GM12878 (cell line): Measurements from ENCODE around the gene AFG1L. TPM values are rescaled to one million over a fixed set of nuclear protein-coding genes. Genes with fewer than 3 reads are reported as not detected.

ENCODE experiments used
- ATAC-seq: fragments of 200-7000 bp; cut with Tn5 transposase; 3 replicates; pipeline ENCODE4 v1.9.1; 2020; ENCODE audit warnings: mild to moderate bottlenecking, moderate library complexity
- BruUV-seq: library from RNA; stranded (reverse); fragments of 400-500 nt; replicated peaks from 2 replicates; lab custom pipeline; 2021; lab: Mats Ljungman, UMichigan
- CTCF ChIA-PET: fragments of 300-600 bp; sonication (Branson Sonifier 250); formaldehyde crosslinking; extraction: SDS; loops from one replicate; lab custom pipeline; 2021; ENCODE audit warnings: inconsistent platforms; lab: Yijun Ruan, JAX
- POLR2A ChIA-PET: fragments of 350-600 bp; formaldehyde crosslinking; extraction: SDS; loops from one replicate; lab custom pipeline; 2021; ENCODE audit warnings: inconsistent platforms; lab: Charles Lee
- RAD21 ChIA-PET: fragments of 300-600 bp; sonication (Branson Sonifier 250); formaldehyde crosslinking; loops from one replicate; lab custom pipeline; 2023; ENCODE audit warnings: antibody characterized with exemption; ENCODE audit not compliant: unreplicated experiment; lab: Charles Lee
- SMC1A ChIA-PET: fragments of 300-600 bp; sonication (Branson Sonifier 250); formaldehyde crosslinking; loops from one replicate; lab custom pipeline; 2023; ENCODE audit not compliant: unreplicated experiment, uncharacterized antibody; lab: Charles Lee
- DNase-seq: peaks from one replicate; pipeline ENCODE4 v3.0.0-alpha.2; 2011; ENCODE audit warnings: low read depth, low spot score
- FAIRE-seq: peaks from 3 replicates; lab custom pipeline; 2011; peaks lifted over from hg19 to GRCh38; lab: Jason Lieb, UNC
- H2AFZ ChIP-seq: 2 replicates; pipeline ENCODE4 v1.6.0; 2011; ENCODE audit warnings: low read depth, low read length, control low read depth; ENCODE audit not compliant: control insufficient read depth
- H3K27ac ChIP-seq: 2 replicates; pipeline ENCODE4 v1.5.1; 2011; ENCODE audit warnings: control low read depth; ENCODE audit not compliant: control insufficient read depth, insufficient read depth
- H3K27me3 ChIP-seq, 2 experiments: replicated peaks in 1 of 2; 2 replicates each; pipeline versions ENCODE4 v1.6.0 to v1.6.1; 2011; ENCODE audit warnings: low read length in 1 of 2; ENCODE audit not compliant: control insufficient read depth in 2 of 2, insufficient read depth in 2 of 2
- H3K36me3 ChIP-seq, 2 experiments: 2 replicates each; pipeline ENCODE4 v1.5.1; 2011; ENCODE audit warnings: low read length in 1 of 2; ENCODE audit not compliant: control insufficient read depth in 2 of 2, insufficient read depth in 2 of 2
- H3K4me1 ChIP-seq: 2 replicates; pipeline ENCODE4 v1.6.1; 2011; ENCODE audit warnings: mild to moderate bottlenecking, low read length, moderate library complexity, mixed read lengths; ENCODE audit not compliant: control insufficient read depth, insufficient read depth
- H3K4me2 ChIP-seq: 2 replicates; pipeline ENCODE4 v1.6.0; 2011; ENCODE audit warnings: control low read depth; ENCODE audit not compliant: control insufficient read depth, insufficient read depth
- H3K4me3 ChIP-seq: fragments of 200-600 bp; sonication (generic); 2 replicates; pipeline ENCODE4 v1.5.1; 2016
- H3K79me2 ChIP-seq: 2 replicates; pipeline ENCODE4 v1.6.0; 2011; ENCODE audit warnings: low read length; ENCODE audit not compliant: control insufficient read depth, insufficient read depth
- H3K9ac ChIP-seq: 2 replicates; pipeline ENCODE4 v1.8.0; 2011; ENCODE audit warnings: low read length, control low read depth, mixed read lengths; ENCODE audit not compliant: control insufficient read depth, insufficient read depth
- H3K9me3 ChIP-seq: replicated peaks from 3 replicates; pipeline ENCODE4 v1.5.1; 2011; ENCODE audit warnings: mild to moderate bottlenecking, low read length; ENCODE audit not compliant: control insufficient read depth, insufficient read depth
- H4K20me1 ChIP-seq: 2 replicates; pipeline ENCODE4 v1.6.0; 2011; ENCODE audit not compliant: control insufficient read depth, insufficient read depth
- BRCA1 ChIP-seq: IDR thresholded peaks from 2 replicates; pipeline ENCODE4 v1.6.1; 2011; ENCODE audit warnings: low read depth, low read length, improper control_type of control experiment
- CREB1 ChIP-seq: IDR thresholded peaks from 2 replicates; pipeline ENCODE4 v1.6.1; 2012; ENCODE audit warnings: low read depth, mild to moderate bottlenecking, inconsistent platforms
- EGR1 ChIP-seq, 2 experiments: IDR thresholded peaks; 1 replicate in 1 of 2; 2 replicates in 1 of 2; pipeline ENCODE4 v1.6.1; 2011 to 2012; ENCODE audit warnings: low read depth in 2 of 2, low read length in 2 of 2, borderline replicate concordance in 1 of 2, mild to moderate bottlenecking in 1 of 2, moderate library complexity in 1 of 2
- MEF2B ChIP-seq: fragments of 450-650 bp; IDR thresholded peaks from 2 replicates; pipeline ENCODE4 v1.6.1; 2018; ENCODE audit warnings: mild to moderate bottlenecking, moderate library complexity; ENCODE audit not compliant: partially characterized antibody, poor library complexity, severe bottlenecking
- SREBF2 ChIP-seq: IDR thresholded peaks from 2 replicates; pipeline ENCODE4 v1.6.1; 2012; ENCODE audit warnings: mild to moderate bottlenecking, low read length
- STAT1 ChIP-seq: fragments of 450-650 bp; conservative IDR thresholded peaks from 2 replicates; pipeline ENCODE4 v1.6.1; 2014; ENCODE audit warnings: antibody characterized with exemption, mild to moderate bottlenecking
- TBL1XR1 ChIP-seq: IDR thresholded peaks from 2 replicates; pipeline ENCODE4 v1.6.1; 2012; ENCODE audit warnings: low read depth, low read length, improper control_type of control experiment
- WGBS: methylation state at CpG from one replicate; pipeline ENCODE4 v1.1.6; 2016; ENCODE audit warnings: low lambda C conversion rate; ENCODE audit not compliant: insufficient replicate concordance, insufficient coverage; ENCODE audit errors: missing lambda C conversion rate; 5-methylcytosine and 5-hydroxymethylcytosine counted together
- in situ Hi-C: fragments of 300-500 bp; cut with MboI; formaldehyde crosslinking; loops from 9 replicates; pipeline ENCODE4 v1.14.3; 2018; ENCODE audit warnings: mixed read lengths
- intact Hi-C: fragments of 100-400 bp; cut with micrococcal nuclease; formaldehyde crosslinking; loops from one replicate; pipeline ENCODE4 v1.14.2; 2022; ENCODE audit not compliant: unreplicated experiment
- polyA plus RNA-seq, 11 experiments: library from polyadenylated mRNA; depleted of rRNA in 4 of 11; unstranded in 6 of 11; stranded (reverse) in 5 of 11; fragments of >200 nt; fragmentation: Nextera tagmentation in 4 of 11; fragmentation: Illumina TruSeq in 1 of 11; extraction: Ambion mirVana in 4 of 11; extraction: Trizol in 1 of 11; gene quantifications; 1 replicate in 1 of 11; 2 replicates in 10 of 11; pipeline versions ENCODE4 v1.2.1 to v1.2.3, GENCODE V29; 2011 to 2016; ENCODE audit warnings: inconsistent platforms in 2 of 11, missing spikeins in 2 of 11, low read depth in 1 of 11
- total RNA-seq, 4 experiments: library from RNA; depleted of rRNA in 3 of 4; stranded (reverse); fragments of >200 nt in 3 of 4; fragmentation: Illumina TruSeq in 1 of 4; extraction: Trizol in 1 of 4; gene quantifications; 2 replicates each; pipeline versions ENCODE4 v1.2.1 to v1.2.3, GENCODE V29; 2013 to 2021

AFG1L gene
- total and polyA plus RNA-seq, 10 of the 15 experiments (the other 5 are each of a cell fraction or from before 2014, with no cell fraction given): 2.3 to 9.0 (median 4.3) TPM

DNA sequence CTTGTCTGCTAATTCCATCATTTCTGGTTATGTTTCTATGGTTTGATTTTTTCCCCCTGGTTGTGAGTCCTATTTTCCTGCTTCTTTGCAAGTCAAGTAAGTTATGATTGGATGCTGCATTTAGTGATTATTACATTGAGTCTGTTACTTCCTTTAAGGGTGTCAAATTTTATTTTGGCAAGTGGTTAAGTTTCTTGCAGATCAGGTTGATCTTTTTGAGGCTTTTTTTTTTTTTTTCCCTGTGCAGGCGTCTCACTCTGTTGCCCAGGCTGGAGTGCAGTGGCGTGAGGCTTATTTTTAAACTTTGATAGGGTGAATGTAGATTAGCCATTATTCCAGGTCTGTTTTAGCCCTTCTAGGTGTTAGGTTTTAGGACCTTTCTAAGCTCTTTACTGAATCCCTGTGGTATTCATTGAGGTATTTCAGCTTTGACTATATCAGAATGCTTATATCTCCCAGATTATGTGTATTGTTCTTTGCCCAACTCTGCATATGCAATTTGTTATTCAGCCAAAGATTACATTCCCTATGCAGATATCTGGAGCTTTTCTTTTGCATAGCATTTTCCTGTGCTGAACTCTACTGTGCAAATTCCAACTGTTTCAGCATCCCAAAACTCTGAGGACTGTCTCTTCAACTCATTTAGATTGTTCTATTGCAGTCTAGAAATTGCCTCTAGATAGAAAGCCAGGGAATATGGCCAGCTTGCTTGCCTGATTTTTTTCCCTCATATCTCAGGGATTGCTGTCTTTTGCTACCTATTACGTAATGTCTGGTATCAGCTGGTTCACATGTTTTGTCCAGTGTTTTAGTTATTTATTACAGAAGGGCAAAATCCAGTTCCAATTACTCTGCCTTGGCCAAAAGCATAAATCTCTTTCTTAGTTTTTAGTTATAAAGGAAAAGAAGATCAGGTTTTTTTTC, 113.3 kb downstream of the AFG1L start:
- ATAC-seq (no peak), DNase-seq (no peak), FAIRE-seq (no peak)
- Histone ChIP-seq H3K27me3 (no peaks in the 10 kb centered on the region), H3K9me3 (no peaks in the 10 kb centered on the region; the same call in 2 of the 3 replicates), H3K27ac (no peak overlapping the region), H3K4me2 (no peak overlapping the region), H3K36me3 (no peaks in the 10 kb centered on the region), H3K4me3 (no peak overlapping the region), H3K9ac (no peak overlapping the region), H2AFZ (no peak overlapping the region), H3K79me2 (no peaks in the 10 kb centered on the region), H3K4me1 (no peaks in the 10 kb centered on the region), H4K20me1 (no peaks in the 10 kb centered on the region)
- SMC1A ChIA-PET: interaction anchor here (0.7 kb wide), 1 partner anchor 13 kb away, joined by 3 read pairs; no protein-coding TSS in a partner anchor
- intact Hi-C loops: no loop called here
- POLR2A ChIA-PET: no interaction called here
- no peak for TF ChIP-seq MEF2B
- no peak for TF ChIP-seq CREB1
- no peak for TF ChIP-seq TBL1XR1
- TF ChIP-seq SREBF2: no peak
- no peak for TF ChIP-seq BRCA1
- TF ChIP-seq EGR1 (IDR thresholded peaks at IDR 0.05; ENCODE audit: borderline replicate concordance in 1 of 2, low read depth in 2 of 2, low read length in 2 of 2): no peak
- TF ChIP-seq STAT1: no peak
- CTCF ChIA-PET: no interaction called here
- RAD21 ChIA-PET: interaction anchor here (0.6 kb wide), 1 partner anchor 38 kb away, joined by 4 read pairs; no protein-coding TSS in a partner anchor
- no TSS peak for BruUV-seq
- 94% methylated on average over 3 of the region's 3 CpGs for WGBS
- in situ Hi-C loops: no loop called here
